Measurements from ENCODE around the gene CSNK1A1L.

The CSNK1A1L gene

DNA sequence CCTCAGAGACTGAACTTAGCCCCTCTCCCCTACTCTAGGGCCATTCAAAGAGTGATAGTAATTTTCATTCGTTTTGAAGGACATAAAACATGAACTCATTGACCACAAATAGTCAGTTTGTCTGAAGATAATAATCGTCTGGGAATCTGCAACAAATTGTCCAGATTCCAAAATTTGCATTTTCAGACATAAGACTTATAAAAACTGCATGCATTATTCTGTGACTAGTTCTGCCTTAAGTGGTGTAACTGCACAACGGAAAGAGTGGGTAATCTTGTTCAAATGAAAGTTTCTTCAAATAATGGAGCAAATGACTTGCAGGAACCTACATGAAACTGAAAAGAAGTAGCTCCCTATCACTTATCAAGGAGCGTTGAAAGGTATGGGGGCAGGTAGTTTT is 8.4 kb downstream of the CSNK1A1L start:
- no peak overlapping the region for H3K4me3 ChIP-seq (ENCODE audit: low read length)
- TF ChIP-seq CTCF (IDR thresholded peaks at IDR 0.05; ENCODE audit: insufficient read depth, low read depth, low read length, missing control alignments) = no peak
- DNase-seq (ENCODE audit: low read depth) = no peak

GRCh38 chr13:37094840-37095239 is 10.6 kb downstream of the CSNK1A1L start:
- TF ChIP-seq CTCF (IDR thresholded peaks at IDR 0.05; ENCODE audit: insufficient read depth, low read depth, low read length, missing control alignments) = no peak
- no peak for DNase-seq (ENCODE audit: low read depth)
- no peak overlapping the region for H3K4me3 ChIP-seq (ENCODE audit: low read length)

DNA sequence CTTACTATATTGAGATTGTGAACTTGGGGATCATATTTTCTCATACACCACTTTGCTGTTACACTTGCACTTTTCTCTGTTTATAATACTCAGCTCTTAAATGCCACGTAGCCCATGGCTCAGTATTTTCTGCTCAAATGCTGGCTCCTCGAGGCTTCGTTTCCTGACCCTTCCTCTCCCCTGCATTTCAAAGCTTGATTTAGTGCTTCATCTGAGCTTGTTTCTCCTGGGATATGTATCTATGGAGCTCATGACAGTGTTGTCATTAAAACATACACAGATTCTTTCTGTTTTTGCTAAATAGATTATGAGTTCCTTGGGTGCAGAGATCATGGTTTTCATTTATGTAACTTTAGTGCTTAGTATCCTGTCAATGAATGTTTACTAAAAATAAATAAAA is 11.4 kb downstream of the CSNK1A1L start:
- no peak overlapping the region for H3K4me3 ChIP-seq (ENCODE audit: low read length)
- no peak for DNase-seq (ENCODE audit: low read depth)
- TF ChIP-seq CTCF (IDR thresholded peaks at IDR 0.05; ENCODE audit: insufficient read depth, low read depth, low read length, missing control alignments) = no peak

GRCh38 chr13:37091835-37092234 is 13.6 kb downstream of the CSNK1A1L start:
- no peak for TF ChIP-seq CTCF (IDR thresholded peaks at IDR 0.05; ENCODE audit: insufficient read depth, low read depth, low read length, missing control alignments)
- H3K4me3 ChIP-seq (ENCODE audit: low read length) = no peak overlapping the region
- DNase-seq (ENCODE audit: low read depth) = no peak

GRCh38 chr13:37090912-37091311 is 14.6 kb downstream of the CSNK1A1L start:
- no peak for TF ChIP-seq CTCF (IDR thresholded peaks at IDR 0.05; ENCODE audit: insufficient read depth, low read depth, low read length, missing control alignments)
- peak; percentile 10 for DNase-seq (ENCODE audit: low read depth)
- no peak overlapping the region for H3K4me3 ChIP-seq (ENCODE audit: low read length)

DNA sequence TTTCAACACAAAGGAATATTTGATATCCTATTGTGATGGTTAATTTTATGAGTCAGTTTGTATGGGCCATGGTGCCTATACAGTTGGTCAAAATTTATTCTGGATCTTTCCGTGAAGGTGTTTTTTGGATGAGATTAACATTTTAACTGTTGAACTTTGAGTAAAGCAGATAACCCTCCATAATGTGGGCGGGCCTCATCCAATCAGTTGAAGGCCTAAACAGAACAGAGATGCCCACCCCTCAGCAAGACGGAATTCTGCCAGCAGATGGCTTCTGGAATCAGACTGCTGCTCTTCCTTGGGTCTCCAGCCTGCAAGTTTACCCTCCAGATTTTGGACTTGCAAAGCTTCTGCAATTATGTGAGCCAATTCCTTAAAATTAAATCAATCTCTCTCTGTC is 16.0 kb downstream of the CSNK1A1L start:
- H3K4me3 ChIP-seq (ENCODE audit: low read length) = no peak overlapping the region
- no peak for DNase-seq (ENCODE audit: low read depth)
- no peak for TF ChIP-seq CTCF (IDR thresholded peaks at IDR 0.05; ENCODE audit: insufficient read depth, low read depth, low read length, missing control alignments)

DNA sequence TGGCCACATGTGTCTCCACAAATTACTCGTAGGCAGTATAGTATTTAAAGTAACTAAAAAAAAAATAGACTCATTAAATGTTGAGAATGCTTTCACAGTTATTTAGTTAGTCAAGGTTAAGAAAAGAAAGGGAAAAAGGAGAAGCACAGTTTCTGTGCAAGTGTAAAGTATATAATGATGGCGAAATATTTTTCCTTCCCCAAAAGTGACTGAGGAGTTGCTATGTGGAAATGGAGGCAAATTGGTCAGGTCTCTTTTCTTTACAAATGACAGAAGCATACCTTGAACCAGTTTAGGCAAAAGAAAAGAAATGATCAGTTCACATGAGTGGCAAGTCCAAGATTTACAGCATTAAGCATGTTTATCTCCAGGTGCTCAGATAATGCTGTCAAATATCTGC is 18.0 kb downstream of the CSNK1A1L start:
- no peak for DNase-seq (ENCODE audit: low read depth)
- no peak overlapping the region for H3K4me3 ChIP-seq (ENCODE audit: low read length)
- no peak for TF ChIP-seq CTCF (IDR thresholded peaks at IDR 0.05; ENCODE audit: insufficient read depth, low read depth, low read length, missing control alignments)
